K562 (cell line): Measurements from ENCODE around the gene CPPED1.

Source experiments
- HEY1 ChIP-seq: fragments of 250-450 bp; sonication (Bioruptor Pico); IDR thresholded peaks from 2 replicates; pipeline ENCODE4 v1.5.0; 2020; ENCODE audit warnings: mild to moderate bottlenecking, moderate library complexity, borderline replicate concordance
- KHSRP ChIP-seq: fragments of 450-650 bp; IDR thresholded peaks from 2 replicates; pipeline ENCODE4 v1.6.1; 2017
- MAX ChIP-seq: sonication (generic); formaldehyde crosslinking; IDR thresholded peaks from 2 replicates; pipeline ENCODE4 v1.9.0; 2022; ENCODE audit warnings: mild to moderate bottlenecking, missing genetic modification reagents
- NR2C2 ChIP-seq, 2 experiments: fragments of 200-800 bp in 1 of 2; sonication (Bioruptor generic) in 1 of 2; sonication (generic) in 1 of 2; formaldehyde crosslinking in 1 of 2; IDR thresholded peaks; 2 replicates each; pipeline versions ENCODE4 v1.6.1 to v1.8.0; 2016 to 2022; ENCODE audit warnings: mild to moderate bottlenecking in 1 of 2, missing compliant biosample characterization in 1 of 2, missing genetic modification characterization in 1 of 2, missing genetic modification reagents in 1 of 2
- PCBP2 ChIP-seq: fragments of 200-400 bp; formaldehyde crosslinking; IDR thresholded peaks from 2 replicates; pipeline ENCODE4 v1.6.1; 2018; ENCODE audit warnings: low read length, low read depth, mild to moderate bottlenecking, moderate library complexity; ENCODE audit not compliant: poor library complexity, severe bottlenecking
- POLR2A ChIP-seq: fragments of 450-650 bp; conservative IDR thresholded peaks from 2 replicates; pipeline ENCODE4 v1.6.1; 2016
- RBM22 ChIP-seq: fragments of 200-400 bp; formaldehyde crosslinking; IDR thresholded peaks from 2 replicates; pipeline ENCODE4 v1.6.1; 2018; ENCODE audit warnings: low read length, low read depth; ENCODE audit not compliant: poor library complexity, severe bottlenecking
- RBM25 ChIP-seq: fragments of 200-400 bp; formaldehyde crosslinking; IDR thresholded peaks from 2 replicates; pipeline ENCODE4 v1.6.1; 2018; ENCODE audit warnings: low read length, low read depth, moderate library complexity; ENCODE audit not compliant: severe bottlenecking
- SMARCE1 ChIP-seq: fragments of 450-650 bp; IDR thresholded peaks from 2 replicates; pipeline ENCODE4 v1.7.1; 2016; ENCODE audit warnings: mild to moderate bottlenecking
- SMC3 ChIP-seq: conservative IDR thresholded peaks from 2 replicates; pipeline ENCODE4 v1.6.1; 2011; ENCODE audit warnings: low read depth, low read length, improper control_type of control experiment; ENCODE audit not compliant: insufficient read depth
- YY1 ChIP-seq, 3 experiments: IDR thresholded peaks; 2 replicates each; pipeline ENCODE4 v1.6.1; 2011; ENCODE audit warnings: low read length in 2 of 3, mild to moderate bottlenecking in 2 of 3, moderate library complexity in 2 of 3, borderline replicate concordance in 1 of 3, control low read depth in 1 of 3, low read depth in 1 of 3; ENCODE audit not compliant: insufficient read depth in 3 of 3, insufficient replicate concordance in 2 of 3, control insufficient read depth in 1 of 3, insufficient read length in 1 of 3; ENCODE audit errors: extremely low read depth in 1 of 3
- ZNF174 ChIP-seq: fragments of 250-450 bp; sonication (Bioruptor Pico); IDR thresholded peaks from 2 replicates; pipeline ENCODE4 v1.4.0; 2020; ENCODE audit warnings: mild to moderate bottlenecking
- TF ChIP-seq, protein P1 (sequence below): fragments of 250-450 bp; sonication (Bioruptor Pico); IDR thresholded peaks from 2 replicates; pipeline ENCODE4 v1.8.0; 2021; ENCODE audit warnings: moderate library complexity, mild to moderate bottlenecking, inconsistent platforms
- TF ChIP-seq, protein P2 (sequence below), 3 experiments: IDR thresholded peaks in 2 of 3; conservative IDR thresholded peaks in 1 of 3; 2 replicates each; pipeline ENCODE4 v1.5.1; 2011 to 2012; ENCODE audit warnings: low read length in 3 of 3, mild to moderate bottlenecking in 3 of 3, control low read depth in 2 of 3, improper control_type of control experiment in 1 of 3, inconsistent platforms in 1 of 3, low read depth in 1 of 3, mixed read lengths in 1 of 3, moderate library complexity in 1 of 3; ENCODE audit not compliant: insufficient read depth in 2 of 3

- TF ChIP-seq NR2C2 (CRISPR knock-in tag; IDR thresholded peaks at IDR 0.05) (no peak), NR2C2 (tag; IDR thresholded peaks at IDR 0.05) (no peak), RBM22 (no peak), PCBP2 (no peak), HEY1 (no peak), ZNF174 (CRISPR knock-in tag) (no peak), POLR2A (no peak), YY1 (IDR thresholded peaks at IDR 0.05; ENCODE audit: borderline replicate concordance in 1 of 3, control insufficient read depth in 1 of 3, extremely low read depth in 1 of 3, insufficient read depth in 3 of 3, insufficient read length in 1 of 3, insufficient replicate concordance in 2 of 3, low read depth in 1 of 3, low read length in 2 of 3) (no peak), KHSRP (no peak), SMARCE1 (no peak), RBM25 (no peak), SMC3 (no peak), MAX (CRISPR knock-in tag) (no peak)
- TF ChIP-seq, protein P1, sequence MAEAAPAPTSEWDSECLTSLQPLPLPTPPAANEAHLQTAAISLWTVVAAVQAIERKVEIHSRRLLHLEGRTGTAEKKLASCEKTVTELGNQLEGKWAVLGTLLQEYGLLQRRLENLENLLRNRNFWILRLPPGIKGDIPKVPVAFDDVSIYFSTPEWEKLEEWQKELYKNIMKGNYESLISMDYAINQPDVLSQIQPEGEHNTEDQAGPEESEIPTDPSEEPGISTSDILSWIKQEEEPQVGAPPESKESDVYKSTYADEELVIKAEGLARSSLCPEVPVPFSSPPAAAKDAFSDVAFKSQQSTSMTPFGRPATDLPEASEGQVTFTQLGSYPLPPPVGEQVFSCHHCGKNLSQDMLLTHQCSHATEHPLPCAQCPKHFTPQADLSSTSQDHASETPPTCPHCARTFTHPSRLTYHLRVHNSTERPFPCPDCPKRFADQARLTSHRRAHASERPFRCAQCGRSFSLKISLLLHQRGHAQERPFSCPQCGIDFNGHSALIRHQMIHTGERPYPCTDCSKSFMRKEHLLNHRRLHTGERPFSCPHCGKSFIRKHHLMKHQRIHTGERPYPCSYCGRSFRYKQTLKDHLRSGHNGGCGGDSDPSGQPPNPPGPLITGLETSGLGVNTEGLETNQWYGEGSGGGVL (CRISPR knock-in tag): no peak
- TF ChIP-seq, protein P2, sequence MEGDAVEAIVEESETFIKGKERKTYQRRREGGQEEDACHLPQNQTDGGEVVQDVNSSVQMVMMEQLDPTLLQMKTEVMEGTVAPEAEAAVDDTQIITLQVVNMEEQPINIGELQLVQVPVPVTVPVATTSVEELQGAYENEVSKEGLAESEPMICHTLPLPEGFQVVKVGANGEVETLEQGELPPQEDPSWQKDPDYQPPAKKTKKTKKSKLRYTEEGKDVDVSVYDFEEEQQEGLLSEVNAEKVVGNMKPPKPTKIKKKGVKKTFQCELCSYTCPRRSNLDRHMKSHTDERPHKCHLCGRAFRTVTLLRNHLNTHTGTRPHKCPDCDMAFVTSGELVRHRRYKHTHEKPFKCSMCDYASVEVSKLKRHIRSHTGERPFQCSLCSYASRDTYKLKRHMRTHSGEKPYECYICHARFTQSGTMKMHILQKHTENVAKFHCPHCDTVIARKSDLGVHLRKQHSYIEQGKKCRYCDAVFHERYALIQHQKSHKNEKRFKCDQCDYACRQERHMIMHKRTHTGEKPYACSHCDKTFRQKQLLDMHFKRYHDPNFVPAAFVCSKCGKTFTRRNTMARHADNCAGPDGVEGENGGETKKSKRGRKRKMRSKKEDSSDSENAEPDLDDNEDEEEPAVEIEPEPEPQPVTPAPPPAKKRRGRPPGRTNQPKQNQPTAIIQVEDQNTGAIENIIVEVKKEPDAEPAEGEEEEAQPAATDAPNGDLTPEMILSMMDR (IDR thresholded peaks at IDR 0.05 in 2 of 3, conservative IDR thresholded peaks at IDR 0.05 in 1 of 3; ENCODE audit: insufficient read depth in 2 of 3, low read depth in 1 of 3, low read length in 3 of 3): no peak
Measured at GRCh38 chr16:12798846-12799245, 4.8 kb downstream of the CPPED1 start.
